Measurements from ENCODE around the gene MOB1A.
"Not testable (repeated sequence)": the region's sequence is repeated elsewhere in the genome, so short reads cannot be mapped to it uniquely, and the experiment has no call there.

MOB1A gene

DNA sequence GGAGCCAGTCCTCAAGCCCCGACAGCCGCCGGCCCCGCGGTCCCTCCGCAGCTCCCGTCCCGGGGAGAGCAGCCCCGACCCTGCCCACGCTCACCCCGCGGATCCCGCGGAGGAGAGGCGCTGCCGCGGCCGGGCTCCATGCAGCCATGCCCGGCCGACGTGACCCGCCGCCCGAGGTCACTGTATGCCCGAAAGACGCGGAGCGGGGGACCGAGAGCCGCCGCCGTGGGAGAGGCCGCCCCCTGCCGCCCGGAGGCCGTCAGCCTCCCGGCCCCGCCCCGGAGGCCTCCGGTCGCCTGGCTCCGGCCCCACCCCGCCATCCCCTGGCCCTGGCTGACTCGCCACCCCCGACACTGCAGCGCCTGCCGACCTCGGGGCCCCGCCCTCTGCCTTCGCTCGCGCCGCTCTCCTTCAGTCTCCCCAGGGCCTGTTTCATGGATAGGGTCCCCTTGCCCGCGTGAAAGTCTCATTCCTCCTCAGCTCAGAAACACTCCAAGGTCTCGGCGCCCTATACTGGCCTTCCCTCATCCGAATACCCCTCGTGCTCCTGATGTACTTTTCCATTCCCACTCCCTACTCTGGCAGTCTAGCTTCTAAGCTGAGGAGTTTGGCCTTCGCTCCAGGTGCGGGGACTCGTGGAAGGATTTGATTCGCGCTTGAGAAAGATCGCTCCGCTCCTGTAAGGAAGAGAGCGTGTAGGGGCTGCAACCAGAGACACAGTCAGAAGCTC lies 30.8 kb downstream of the MOB1A start, which contains the start of gene BOLA3:
BOLA3 (minus strand) TSS at position 186 of the 730 bp plus-strand sequence; CDS start at position 148, 38 bp downstream.
- peak; percentile 90 to 97 (median 94) for DNase-seq

DNA sequence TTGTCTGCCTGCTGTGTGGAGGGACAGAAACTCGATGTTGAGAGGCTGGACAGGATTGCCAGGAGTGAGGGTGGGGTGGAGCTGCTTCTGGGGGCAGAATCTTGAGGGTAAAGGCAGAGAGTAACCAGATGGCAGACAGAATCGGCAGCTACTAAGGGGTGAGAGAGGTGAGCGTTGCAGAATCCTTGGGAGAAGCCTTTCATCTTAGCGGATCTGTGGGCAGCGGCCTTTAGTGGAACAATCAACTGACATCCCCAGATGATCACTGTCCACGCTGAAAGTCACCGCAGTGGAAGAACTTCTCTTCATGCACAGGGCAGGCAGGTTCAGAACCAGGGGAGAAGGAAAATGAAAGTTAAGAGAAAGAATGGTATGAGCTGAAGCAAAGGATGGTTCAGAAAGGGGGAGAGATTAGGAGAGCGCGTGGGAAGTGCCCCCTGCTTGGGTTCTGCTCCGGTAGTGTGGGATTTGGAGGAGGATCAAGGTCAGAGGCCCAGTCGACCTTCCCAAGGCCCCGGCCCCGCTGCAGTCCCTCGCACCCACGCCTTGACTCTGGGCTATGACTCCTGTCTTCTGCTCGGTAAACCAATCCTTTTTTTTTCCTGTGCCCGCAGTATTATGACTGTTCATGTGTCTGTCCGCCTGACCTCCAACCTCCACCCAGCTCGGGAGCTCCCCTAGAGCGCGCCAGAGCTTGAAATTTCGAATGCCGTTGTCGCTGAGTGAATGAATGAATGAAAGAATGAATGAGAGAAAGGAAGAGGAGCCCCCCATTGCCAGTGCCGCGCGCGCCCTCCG lies 31.6 kb downstream of the MOB1A start:
- DNase-seq: peak; percentile 66 to 74 (median 74)

DNA sequence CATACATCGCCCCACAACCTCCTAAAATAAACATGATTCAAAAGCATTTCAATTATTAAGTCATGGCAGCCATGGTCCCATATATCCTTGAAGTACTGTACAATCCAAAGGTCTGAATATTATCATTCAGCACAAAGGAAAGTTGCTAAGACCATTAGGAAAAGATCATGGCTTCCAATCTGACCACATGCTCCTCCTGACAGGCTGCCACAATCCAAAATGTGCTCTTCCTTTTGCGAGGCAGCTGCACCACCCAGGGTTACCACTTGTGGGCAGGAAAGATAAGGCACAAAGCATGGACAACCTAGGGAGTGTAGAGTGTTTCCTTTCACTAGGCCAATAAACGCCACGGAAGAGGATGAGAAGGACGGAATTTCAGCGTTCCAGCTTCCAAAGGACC lies 36.3 kb downstream of the MOB1A start:
- peak in 1 of 3 donors; percentile 10 for DNase-seq

DNA sequence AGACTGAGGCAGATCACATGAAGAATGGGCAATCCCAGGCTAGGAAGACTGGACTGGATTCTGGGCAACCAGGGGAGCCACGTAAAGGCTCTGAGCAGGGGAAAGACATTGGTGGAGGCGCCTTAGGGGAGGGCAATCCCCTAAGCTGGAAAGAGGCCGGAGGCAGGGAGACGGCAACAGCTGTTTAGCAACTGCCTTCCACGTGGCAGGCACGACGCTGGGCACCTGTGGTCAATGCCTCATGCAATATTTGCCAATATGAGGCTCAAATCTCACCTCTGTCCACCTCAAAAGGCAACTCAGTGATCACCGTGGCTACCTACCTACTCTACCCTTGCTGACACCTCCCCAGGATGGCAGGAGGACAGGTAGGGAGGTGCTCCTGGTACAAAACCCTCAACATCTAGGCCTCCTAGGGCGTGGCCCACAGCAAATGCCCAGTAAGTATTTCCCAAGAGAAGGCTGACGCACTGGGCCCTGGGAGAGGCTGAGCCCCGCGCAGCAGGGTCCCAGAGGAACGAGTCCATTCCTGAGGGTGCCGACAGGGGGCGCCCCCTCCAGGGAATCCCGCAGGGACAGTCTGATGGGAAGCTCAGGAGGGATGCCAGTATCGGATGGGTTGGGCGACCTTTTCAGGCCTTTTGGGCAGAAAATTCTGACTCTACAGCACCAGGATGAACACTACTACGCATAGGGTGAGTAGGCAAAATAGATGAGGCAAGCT lies 39.9 kb downstream of the MOB1A start:
- DNase-seq: no peak

DNA sequence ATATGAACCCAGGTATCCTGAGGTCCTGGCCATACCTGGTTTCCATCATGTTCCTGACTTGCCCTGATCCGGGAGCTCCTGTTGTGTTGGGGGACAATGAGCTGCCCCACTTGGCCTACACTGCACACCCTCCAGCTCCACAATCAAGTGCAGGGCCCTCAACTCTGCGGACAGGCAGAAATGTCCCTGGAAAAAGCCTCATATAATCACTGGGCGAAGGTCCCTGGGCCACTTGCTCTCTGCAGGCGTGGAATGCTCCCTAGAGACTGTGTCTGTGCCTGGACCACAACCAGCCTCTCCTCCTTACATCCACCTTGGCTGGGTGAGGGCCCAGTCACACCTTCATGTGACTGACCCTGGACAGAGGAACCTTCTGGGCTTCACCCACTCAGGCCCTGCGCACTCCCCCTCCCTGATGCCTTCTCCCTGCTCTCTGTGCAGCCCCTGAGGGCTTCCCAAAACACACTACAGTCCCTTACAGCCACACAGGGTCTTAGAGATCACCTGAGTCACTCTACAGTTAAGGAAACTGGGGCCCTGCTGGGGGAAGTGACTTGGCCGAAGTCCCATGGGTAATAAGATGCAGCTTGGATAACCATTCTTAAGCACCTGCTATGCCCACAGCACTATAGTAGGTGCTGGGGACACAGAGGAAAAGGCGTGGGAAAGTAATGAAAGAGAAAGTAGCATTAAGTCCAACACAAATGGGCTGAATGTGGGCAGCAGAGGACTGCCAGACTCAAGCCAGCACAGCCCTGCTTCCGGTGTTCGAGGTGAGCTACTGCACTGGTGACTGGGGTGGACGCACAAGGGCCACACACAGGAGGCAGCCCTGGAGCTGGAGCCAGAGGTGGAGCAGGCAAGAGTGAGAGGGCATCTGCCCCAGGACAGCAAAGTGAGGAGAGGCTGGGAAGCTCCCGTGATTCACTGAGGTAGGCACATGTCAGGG lies 40.8 kb downstream of the MOB1A start:
- DNase-seq: no peak

DNA sequence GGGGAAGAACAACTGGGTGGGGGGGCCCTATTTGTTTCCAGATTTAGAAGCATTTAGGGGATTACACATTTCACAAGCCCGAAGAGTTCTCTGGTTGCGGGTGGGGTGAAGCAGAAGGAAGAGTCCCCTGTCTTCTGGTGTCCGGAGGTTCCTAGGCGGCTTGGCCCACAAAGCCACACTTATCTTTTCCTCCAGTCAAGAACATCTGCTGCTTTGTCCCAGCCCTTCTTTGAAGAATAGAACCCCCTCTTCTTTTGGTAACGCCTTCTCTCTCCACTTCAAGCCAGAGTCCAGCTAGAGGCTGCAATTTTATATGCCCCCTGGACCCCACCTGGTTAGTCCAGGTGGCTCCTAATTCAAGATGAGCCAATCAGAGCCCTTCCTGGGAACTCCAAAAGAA lies 46.8 kb downstream of the MOB1A start:
- DNase-seq: no peak

DNA sequence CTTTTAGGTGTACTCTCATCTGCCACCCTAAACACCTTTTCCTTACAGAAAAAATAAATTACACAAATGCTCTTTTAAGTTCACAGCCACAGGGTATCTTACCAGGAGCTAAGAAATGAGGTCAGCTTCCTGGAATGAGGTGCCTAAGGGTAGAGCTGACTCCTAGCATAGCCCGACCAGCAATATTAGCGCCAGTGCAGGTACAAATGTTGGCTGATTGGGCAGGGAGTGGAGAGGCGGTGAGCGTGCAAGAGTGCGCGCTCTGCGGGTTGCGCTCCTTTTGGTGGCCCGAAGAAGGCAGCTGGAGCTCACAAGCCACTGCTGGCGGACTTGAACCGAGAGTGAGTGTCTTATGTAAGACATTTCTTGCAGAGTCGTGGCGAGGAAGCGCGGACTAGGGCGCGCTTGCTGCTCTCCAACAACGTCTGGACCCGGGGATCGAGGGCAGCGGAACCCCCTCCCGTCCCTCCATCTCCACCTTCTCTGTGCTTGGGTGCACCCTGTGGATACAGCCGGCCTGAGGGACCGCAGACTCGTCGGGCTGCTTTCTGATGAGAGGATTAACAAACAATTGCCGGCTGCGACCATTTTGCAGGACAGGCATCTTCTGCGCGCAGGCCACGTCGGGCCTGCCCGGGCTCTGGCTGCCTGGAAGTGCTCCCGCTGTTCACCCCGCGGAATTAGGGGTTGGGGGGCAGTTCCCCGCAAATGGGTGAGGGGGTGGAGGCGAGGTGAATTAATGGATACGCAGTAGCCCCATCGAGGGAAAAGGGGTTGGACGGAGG lies 48.3 kb downstream of the MOB1A start:
- no peak for DNase-seq

DNA sequence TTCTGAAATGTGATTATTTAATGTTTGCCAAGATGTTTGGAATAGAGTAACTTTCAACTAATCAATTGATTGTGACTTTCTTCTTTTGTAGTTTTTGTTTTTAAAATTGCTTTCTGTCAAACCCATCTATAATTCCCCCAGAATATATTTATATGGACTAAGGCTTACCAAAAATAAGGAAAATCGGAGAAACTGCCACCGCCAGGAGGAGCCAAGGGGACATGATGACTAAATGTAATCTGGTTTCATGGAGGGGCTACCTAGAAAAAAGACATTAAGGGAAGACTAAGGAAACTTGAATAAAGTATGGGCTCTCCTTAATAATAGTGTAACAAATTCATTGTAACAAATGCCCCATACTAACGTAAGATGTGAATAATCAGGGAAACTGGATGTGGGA lies 50.5 kb downstream of the MOB1A start:
- DNase-seq: no peak

DNA sequence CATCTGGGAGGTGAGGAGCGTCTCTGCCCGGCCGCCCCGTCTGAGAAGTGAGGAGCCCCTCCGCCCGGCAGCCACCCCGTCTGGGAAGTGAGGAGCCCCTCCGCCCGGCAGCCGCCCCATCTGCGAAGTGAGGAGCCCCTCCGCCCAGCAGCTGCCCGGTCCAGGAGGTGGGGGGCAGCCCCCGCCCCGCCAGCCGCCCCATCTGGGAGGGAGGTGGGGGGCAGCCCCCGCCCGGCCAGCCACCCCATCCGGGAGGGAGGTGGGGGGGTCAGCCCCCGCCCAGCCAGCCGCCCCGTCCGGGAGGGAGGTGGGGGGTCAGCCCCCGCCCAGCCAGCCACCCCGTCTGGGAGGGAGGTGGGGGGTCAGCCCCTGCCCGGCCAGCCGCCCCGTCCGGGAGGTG lies 54.7 kb downstream of the MOB1A start:
- not testable (repeated sequence) for DNase-seq

DNA sequence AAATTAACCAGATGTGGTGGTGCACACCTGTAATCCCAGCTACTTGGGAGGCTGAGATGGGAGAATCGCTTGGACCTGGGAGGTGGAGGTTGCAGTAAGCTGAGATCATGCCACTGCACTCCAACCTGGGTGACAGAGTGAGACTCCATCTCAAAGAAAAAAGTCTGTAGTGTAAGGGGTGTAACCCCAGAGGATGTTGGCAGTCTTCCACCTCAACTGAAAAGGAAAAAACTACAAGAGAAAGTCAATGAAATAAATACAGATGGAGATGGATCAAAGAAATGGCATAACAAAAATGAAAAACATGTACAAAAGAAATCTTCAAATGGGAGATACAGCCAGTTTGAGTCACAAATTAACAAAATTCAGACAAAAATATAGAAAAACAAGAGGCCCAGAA lies 56.8 kb downstream of the MOB1A start:
- not testable (repeated sequence) for DNase-seq

DNA sequence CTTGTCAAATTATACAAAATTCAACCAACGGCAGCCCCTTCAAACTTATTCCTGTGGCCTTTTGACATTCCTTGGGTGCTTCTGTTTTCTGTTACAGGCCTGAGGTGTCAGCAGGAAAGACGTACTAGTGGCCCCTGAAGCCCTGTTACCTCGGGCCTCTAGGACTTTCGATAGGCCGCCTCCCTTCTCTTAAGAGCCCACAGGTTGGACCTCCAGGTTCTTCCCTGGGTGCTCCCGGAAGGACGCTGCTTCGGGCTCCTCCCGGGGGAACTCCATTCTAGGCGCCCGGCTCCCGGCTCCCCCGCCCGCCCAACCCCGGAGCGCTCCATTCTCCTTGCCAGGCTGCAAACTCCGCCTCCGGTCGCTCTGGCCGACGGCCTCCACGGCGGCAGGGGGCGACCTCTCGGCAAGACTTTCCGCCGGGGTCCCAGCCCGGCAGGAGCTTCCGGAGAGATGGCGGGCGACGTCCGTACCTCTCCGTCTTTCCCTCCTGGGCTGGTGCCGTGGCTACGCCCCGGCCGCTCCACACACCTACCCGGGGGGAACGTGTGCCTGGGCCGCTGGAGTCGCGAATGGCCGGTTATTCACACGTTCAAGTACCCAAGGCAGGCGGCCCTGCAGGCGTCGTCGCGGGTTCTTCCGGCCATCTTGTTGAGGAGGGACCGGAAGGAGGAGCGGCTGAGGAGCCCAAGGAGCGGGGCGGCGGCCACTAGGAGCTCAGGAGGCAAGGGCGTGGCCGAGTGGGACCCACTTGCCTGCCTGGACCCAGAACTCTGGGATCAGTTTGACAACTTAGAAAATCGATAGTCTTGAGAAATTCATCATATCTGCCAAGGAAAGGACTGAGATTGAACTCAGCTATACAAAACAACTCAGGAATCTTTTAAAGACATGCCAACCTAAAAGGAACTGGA lies 58.5 kb downstream of the MOB1A start:
- peak; percentile 89 to 95 (median 91) for DNase-seq

DNA sequence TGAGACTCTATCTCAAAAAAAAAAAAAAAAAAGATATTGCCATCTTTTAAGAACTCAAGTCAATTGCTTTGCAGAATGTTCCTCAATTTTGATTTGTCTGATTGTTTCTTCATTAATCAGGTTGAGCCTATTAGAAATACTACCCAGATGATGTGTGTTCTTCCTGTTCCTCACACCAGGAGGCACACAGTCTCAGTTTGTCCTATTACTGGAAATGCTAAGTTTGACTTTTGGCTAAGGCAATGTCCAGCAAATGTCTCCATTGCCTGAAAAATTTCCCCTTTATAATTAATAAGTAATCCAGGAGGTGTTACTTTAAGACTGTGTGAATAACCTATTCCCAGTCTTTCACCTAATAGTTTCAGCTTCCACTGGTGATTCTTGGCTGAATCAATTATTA lies 59.3 kb downstream of the MOB1A start:
- DNase-seq: peak; percentile 19 to 39 (median 21)

DNA sequence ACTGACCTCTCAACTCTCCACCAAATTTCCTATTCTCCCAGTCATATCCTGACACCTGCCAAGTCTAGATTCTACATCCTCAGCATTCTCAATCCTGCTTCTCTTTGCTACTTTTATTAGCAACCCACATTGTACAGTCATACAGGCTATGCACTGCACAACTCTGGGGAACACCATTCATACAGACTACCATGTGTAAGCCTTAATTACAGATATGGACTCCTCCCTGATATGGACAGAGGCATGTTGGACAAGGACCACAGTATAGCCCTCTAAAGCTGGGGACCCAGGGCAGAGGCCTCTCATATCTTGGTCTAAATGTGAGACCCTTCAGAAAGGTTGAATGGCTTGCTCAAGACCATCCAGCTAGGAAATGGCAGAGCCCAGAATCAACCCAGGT lies 67.3 kb downstream of the MOB1A start:
- no peak for DNase-seq

DNA sequence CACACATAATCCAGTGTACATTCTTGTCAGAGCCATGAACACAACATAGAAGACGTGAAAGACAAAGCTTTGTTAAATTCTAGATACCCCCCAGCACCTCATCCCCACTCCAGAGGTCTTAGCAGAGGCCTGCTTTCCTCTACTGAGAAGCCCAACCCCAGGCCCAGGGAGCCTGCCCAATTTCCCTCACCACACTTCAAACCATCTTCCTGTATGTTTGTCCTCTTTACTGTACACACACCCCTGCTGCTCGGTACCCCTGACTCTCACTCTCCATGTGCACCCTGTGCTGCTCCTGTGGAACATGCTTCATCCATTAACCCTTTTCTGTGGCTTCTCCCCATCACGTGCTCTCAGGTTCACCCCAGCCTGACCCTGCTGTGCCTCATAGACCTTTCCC lies 68.1 kb downstream of the MOB1A start:
- no peak for DNase-seq

DNA sequence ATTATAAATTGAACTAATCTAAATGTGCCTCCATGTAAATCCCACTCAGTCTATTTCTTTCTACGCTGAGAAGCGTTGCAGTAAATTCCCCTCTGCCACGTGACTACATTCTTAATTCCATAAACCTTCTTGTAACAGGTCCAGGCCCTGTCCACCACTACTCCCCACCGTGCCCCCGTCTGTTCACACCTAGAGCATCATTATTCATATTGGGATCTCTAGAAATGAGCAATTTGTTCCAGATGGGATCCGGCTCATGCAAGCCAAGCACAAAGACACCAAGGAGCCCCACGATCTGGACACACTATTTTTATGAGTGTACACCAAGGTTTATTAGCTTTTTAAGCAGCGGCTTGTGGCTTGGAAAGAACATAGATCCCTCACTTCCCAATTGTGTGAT lies 69.1 kb downstream of the MOB1A start:
- DNase-seq: no peak

DNA sequence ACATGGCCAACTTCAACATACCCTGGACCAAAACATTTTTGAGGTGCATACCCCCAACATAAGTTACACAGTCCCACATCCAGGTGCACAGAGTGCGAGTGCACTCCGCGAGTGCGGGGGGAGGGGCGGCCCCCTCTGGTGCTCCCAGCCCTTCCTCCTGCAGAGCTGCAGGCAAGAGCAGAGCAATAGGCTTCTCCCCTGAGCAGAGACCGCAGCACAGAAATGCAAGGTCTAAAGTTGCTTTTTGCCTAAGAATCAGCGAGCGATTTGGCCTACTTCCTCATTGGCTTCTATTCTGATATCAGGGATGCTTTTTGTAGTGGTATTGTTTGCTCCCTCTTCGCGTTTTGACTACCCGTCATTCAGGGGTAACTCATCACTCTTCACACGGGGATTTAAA lies 71.6 kb downstream of the MOB1A start:
- DNase-seq: no peak

DNA sequence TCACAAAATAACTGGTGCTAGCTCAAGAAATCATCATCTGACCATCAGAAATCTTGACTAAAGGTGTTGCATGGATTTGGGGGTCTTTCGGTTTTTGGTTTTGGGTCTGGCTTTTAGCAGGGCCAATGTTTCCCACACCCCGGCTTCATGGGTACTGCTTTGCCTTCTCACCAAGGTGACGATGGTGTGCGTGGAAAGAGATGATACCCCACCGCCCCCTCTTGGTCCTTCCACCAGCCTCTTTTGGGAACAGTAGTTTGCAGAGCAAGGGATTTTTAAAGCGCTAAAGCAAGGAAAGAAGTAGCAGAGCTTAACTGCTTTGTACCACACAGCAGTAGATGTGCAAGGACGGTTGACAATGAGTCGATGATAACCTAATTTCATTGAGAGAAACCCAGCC lies 73.3 kb downstream of the MOB1A start:
- DNase-seq: no peak

DNA sequence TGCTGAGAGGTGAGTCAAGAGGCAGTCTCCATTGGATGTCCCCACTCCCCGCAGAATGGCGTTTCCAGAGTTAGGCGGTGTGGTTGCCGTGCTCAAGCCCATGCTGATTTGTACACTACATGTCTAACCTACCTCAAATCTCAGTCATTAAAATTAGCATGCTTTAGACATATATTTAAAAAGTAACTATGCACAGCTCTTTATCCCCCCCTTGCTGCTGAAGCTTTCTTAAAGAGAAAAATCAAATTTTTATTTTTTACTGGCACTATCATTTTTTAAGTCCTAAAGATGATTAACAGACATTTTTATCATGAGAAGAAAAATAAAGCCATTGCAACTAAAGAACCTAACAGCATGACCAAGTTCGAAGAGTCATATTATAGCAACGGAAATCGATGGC lies 73.8 kb downstream of the MOB1A start:
- no peak for DNase-seq

DNA sequence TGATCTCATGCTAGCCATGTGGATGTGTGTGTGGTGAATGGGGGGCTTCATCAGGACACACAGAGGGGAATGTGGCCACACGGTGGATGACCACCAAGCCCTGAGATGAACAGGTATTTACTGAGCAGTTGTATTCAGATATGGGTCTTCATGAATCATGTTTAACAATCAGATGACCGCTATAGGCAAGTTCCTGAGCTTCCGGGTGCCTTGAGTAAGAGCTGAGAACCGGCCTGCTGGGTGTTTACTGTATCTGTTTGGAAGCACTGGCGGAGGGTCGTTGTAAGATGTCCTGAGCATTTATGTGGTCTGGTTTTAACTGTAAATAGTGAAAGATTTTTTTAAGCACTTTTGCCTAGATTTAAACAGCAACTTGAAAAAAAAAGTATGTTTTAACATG lies 74.9 kb downstream of the MOB1A start:
- DNase-seq: no peak

Measured in suppressor macrophage treated with lipopolysaccharide for 1 hour (primary cell).